HepG2 (cell line): Measurements from ENCODE around the gene IFNE.

Experiments used
- ARNT2 ChIP-seq: sonication (generic); formaldehyde crosslinking; IDR thresholded peaks from 2 replicates; pipeline ENCODE4 v1.8.0; 2022; ENCODE audit warnings: mild to moderate bottlenecking, low read depth, missing genetic modification reagents, moderate library complexity
- ELF4 ChIP-seq: sonication (generic); formaldehyde crosslinking; IDR thresholded peaks from 2 replicates; pipeline ENCODE4 v1.5.0; 2020; ENCODE audit warnings: missing genetic modification reagents, mild to moderate bottlenecking, moderate library complexity, borderline replicate concordance
- KLF16 ChIP-seq, 2 experiments: sonication (generic) in 1 of 2; formaldehyde crosslinking in 1 of 2; IDR thresholded peaks; 2 replicates each; pipeline versions ENCODE4 v1.6.1 to v1.8.0; 2016 to 2023; ENCODE audit warnings: missing genetic modification reagents in 2 of 2, missing compliant biosample characterization in 1 of 2
- REPIN1 ChIP-seq: sonication (generic); formaldehyde crosslinking; IDR thresholded peaks from 2 replicates; pipeline ENCODE4 v1.8.0; 2022; ENCODE audit warnings: missing genetic modification reagents, low read depth, mild to moderate bottlenecking, borderline replicate concordance
- SMAD1 ChIP-seq: sonication (generic); formaldehyde crosslinking; IDR thresholded peaks from 2 replicates; pipeline ENCODE4 v1.4.0; 2020; ENCODE audit warnings: missing genetic modification reagents, low read depth, mild to moderate bottlenecking, borderline replicate concordance
- SUZ12 ChIP-seq: fragments of 150-350 bp; IDR thresholded peaks from 2 replicates; pipeline ENCODE4 v1.6.1; 2014; ENCODE audit warnings: low read depth, low read length
- TP53 ChIP-seq: sonication (generic); formaldehyde crosslinking; conservative IDR thresholded peaks from 2 replicates; pipeline ENCODE4 v1.4.0; 2020; ENCODE audit warnings: missing genetic modification reagents
- ZNF234 ChIP-seq: sonication (generic); formaldehyde crosslinking; conservative IDR thresholded peaks from 2 replicates; pipeline ENCODE4 v1.5.1; 2020; ENCODE audit warnings: mild to moderate bottlenecking, missing genetic modification reagents
- TF ChIP-seq, protein P1 (sequence below): sonication (generic); formaldehyde crosslinking; IDR thresholded peaks from 2 replicates; pipeline ENCODE4 v1.5.0; 2020; ENCODE audit warnings: mild to moderate bottlenecking, missing genetic modification reagents, moderate library complexity

DNA sequence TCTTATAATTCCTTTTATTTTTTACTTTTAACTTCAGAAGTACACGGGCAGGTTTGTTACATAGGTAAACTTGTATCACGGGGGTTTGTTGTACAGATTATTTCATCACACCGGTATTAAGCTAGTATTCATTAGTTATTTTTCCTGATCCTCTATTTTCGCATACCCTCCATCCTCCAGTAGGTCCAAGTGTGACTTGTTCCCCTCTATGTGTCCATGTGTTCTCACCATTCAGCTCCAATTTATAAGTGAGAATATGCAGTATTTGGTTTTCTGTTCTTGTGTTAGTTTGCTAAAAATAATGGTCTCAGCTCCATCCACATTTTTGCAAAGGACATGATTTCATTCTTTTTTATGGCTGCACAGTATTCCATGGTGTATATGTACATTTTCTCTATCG lies 43.1 kb upstream of the IFNE start:
- TF ChIP-seq ARNT2 (CRISPR knock-in tag) (no peak), TP53 (no peak), SMAD1 (CRISPR knock-in tag) (no peak), ZNF234 (CRISPR knock-in tag) (no peak), ELF4 (CRISPR knock-in tag) (no peak), REPIN1 (no peak), SUZ12 (no peak), KLF16 (CRISPR knock-in tag; IDR thresholded peaks at IDR 0.05) (no peak)
- TF ChIP-seq, protein P1, sequence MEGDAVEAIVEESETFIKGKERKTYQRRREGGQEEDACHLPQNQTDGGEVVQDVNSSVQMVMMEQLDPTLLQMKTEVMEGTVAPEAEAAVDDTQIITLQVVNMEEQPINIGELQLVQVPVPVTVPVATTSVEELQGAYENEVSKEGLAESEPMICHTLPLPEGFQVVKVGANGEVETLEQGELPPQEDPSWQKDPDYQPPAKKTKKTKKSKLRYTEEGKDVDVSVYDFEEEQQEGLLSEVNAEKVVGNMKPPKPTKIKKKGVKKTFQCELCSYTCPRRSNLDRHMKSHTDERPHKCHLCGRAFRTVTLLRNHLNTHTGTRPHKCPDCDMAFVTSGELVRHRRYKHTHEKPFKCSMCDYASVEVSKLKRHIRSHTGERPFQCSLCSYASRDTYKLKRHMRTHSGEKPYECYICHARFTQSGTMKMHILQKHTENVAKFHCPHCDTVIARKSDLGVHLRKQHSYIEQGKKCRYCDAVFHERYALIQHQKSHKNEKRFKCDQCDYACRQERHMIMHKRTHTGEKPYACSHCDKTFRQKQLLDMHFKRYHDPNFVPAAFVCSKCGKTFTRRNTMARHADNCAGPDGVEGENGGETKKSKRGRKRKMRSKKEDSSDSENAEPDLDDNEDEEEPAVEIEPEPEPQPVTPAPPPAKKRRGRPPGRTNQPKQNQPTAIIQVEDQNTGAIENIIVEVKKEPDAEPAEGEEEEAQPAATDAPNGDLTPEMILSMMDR (CRISPR knock-in tag), result no peak
